LHCN-M2 (cell line): ENCODE measurements around the gene RFX2. TPM values are rescaled to one million over a fixed set of nuclear protein-coding genes. Genes with fewer than 3 reads are reported as not detected.
A peak's percentile ranks its signal among the peaks of the same experiment; 100 is the strongest.
"Not testable (repeated sequence)": the region's sequence is repeated elsewhere in the genome, so short reads cannot be mapped to it uniquely, and the experiment has no call there.

Source experiments
- DNase-seq: peaks from one replicate; pipeline ENCODE4 v3.0.0-alpha.2; 2012; ENCODE audit warnings: low read depth
- total RNA-seq: library from RNA; depleted of rRNA; stranded (reverse); fragments of >200 nt; gene quantifications from 2 replicates; pipeline ENCODE4 v1.2.3, GENCODE V29; 2014

Gene RFX2
- total RNA-seq, 1 experiment from 2014 or later, result 5.7 TPM

GRCh38 chr19:5991244-5991838 is 119.0 kb downstream of the RFX2 start:
- DNase-seq, result no peak

GRCh38 chr19:5990289-5990797 is 120.0 kb downstream of the RFX2 start:
- no peak for DNase-seq

GRCh38 chr19:5989388-5990074 is 120.8 kb downstream of the RFX2 start:
- DNase-seq, result no peak

- no peak for DNase-seq
Observed at GRCh38 chr19:5988517-5989387, 121.5 kb downstream of the RFX2 start.

GRCh38 chr19:5987077-5987818 is 123.1 kb downstream of the RFX2 start:
- DNase-seq, result peak; percentile 57

- not testable (repeated sequence) for DNase-seq
Observed at GRCh38 chr19:5985837-5986236, 124.5 kb downstream of the RFX2 start.

- DNase-seq, result peak; percentile 36
Observed at GRCh38 chr19:5985098-5985783, 125.1 kb downstream of the RFX2 start.

- DNase-seq, result no peak
Observed at GRCh38 chr19:5984600-5984999, 125.7 kb downstream of the RFX2 start.

- no peak for DNase-seq
Observed at GRCh38 chr19:5983367-5983955, 126.8 kb downstream of the RFX2 start.

GRCh38 chr19:5978606-5979552 is 131.4 kb downstream of the RFX2 start:
- DNase-seq, result no peak

GRCh38 chr19:5977785-5978605 is 132.3 kb downstream of the RFX2 start, which contains the start of gene RANBP3:
Gene RANBP3 (minus strand): TSS chr19:5978140. CDS start chr19:5978082, 58 bp downstream.
- peak; percentile 97 for DNase-seq

GRCh38 chr19:5977222-5977784 is 133.0 kb downstream of the RFX2 start:
- DNase-seq, result no peak

- DNase-seq, result no peak
Observed at GRCh38 chr19:5976768-5977167, 133.5 kb downstream of the RFX2 start.

GRCh38 chr19:5975388-5975728 is 134.9 kb downstream of the RFX2 start:
- no peak for DNase-seq

- DNase-seq, result no peak
Observed at GRCh38 chr19:5974721-5975387, 135.4 kb downstream of the RFX2 start.

- DNase-seq, result no peak
Observed at GRCh38 chr19:5973867-5974635, 136.2 kb downstream of the RFX2 start.

GRCh38 chr19:5973376-5973775 is 136.9 kb downstream of the RFX2 start:
- DNase-seq, result no peak
